OCI-LY1 (cell line): ENCODE data around the gene LMF1.

Experiments used
- EZH2 ChIP-seq: fragments of 200-600 bp; sonication (generic), shearing (Covaris generic); IDR thresholded peaks from 2 replicates; pipeline ENCODE4 v1.8.0; 2017; ENCODE audit warnings: borderline replicate concordance, mixed run types, mild to moderate bottlenecking, antibody characterized with exemption, low read length, moderate library complexity, mixed read lengths
- TF ChIP-seq, protein P1 (sequence below): fragments of 200-600 bp; sonication (generic), shearing (Covaris generic); IDR thresholded peaks from 2 replicates; pipeline ENCODE4 v1.5.1; 2017; ENCODE audit warnings: mild to moderate bottlenecking, antibody characterized with exemption, low read length, moderate library complexity, mixed read lengths

- TF ChIP-seq EZH2: no peak
- TF ChIP-seq, protein P1, sequence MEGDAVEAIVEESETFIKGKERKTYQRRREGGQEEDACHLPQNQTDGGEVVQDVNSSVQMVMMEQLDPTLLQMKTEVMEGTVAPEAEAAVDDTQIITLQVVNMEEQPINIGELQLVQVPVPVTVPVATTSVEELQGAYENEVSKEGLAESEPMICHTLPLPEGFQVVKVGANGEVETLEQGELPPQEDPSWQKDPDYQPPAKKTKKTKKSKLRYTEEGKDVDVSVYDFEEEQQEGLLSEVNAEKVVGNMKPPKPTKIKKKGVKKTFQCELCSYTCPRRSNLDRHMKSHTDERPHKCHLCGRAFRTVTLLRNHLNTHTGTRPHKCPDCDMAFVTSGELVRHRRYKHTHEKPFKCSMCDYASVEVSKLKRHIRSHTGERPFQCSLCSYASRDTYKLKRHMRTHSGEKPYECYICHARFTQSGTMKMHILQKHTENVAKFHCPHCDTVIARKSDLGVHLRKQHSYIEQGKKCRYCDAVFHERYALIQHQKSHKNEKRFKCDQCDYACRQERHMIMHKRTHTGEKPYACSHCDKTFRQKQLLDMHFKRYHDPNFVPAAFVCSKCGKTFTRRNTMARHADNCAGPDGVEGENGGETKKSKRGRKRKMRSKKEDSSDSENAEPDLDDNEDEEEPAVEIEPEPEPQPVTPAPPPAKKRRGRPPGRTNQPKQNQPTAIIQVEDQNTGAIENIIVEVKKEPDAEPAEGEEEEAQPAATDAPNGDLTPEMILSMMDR: no peak
These were observed 25.9 kb upstream of the LMF1 start for GRCh38 chr16:996681-997080.
